Spleen (tissue), 11 donors: ENCODE measurements around the gene KLF3. TPM values are rescaled to one million over a fixed set of nuclear protein-coding genes. Genes with fewer than 3 reads are reported as not detected.

ENCODE experiments used
- DNase-seq: peaks from one replicate; pipeline ENCODE4 v3.0.0-alpha.2; 2020
- H3K27ac ChIP-seq, 8 donors: fragments of 200-600 bp; sonication (generic) in 7 of 8; 1 replicate in 4 of 8; 2 replicates in 4 of 8; pipeline versions ENCODE4 v1.5.0 to v1.8.0; 2016 to 2021; ENCODE audit warnings: inconsistent platforms in 4 of 8, mild to moderate bottlenecking in 4 of 8, moderate library complexity in 1 of 8
- H3K27me3 ChIP-seq, 7 donors: fragments of 200-600 bp; sonication (generic) in 6 of 7; replicated peaks in 1 of 7; 1 replicate in 4 of 7; 2 replicates in 3 of 7; pipeline versions ENCODE4 v1.5.0 to v1.8.0; 2016 to 2021; ENCODE audit warnings: inconsistent platforms in 3 of 7, mild to moderate bottlenecking in 1 of 7
- H3K36me3 ChIP-seq, 6 donors: fragments of 200-600 bp; sonication (generic) in 5 of 6; 1 replicate in 4 of 6; 2 replicates in 2 of 6; pipeline versions ENCODE4 v1.5.0 to v1.8.0; 2016 to 2021; ENCODE audit warnings: inconsistent platforms in 2 of 6
- H3K4me1 ChIP-seq, 6 donors: fragments of 200-600 bp; sonication (generic) in 5 of 6; 1 replicate in 3 of 6; 2 replicates in 3 of 6; pipeline versions ENCODE4 v1.5.0 to v1.8.0; 2016 to 2021; ENCODE audit warnings: inconsistent platforms in 3 of 6
- H3K4me3 ChIP-seq, 8 donors: fragments of 200-600 bp; sonication (generic) in 7 of 8; 1 replicate in 4 of 8; 2 replicates in 4 of 8; pipeline versions ENCODE4 v1.5.0 to v1.8.0; 2016 to 2021; ENCODE audit warnings: inconsistent platforms in 4 of 8, mild to moderate bottlenecking in 4 of 8, moderate library complexity in 2 of 8
- H3K9me3 ChIP-seq, 8 donors: fragments of 200-600 bp; sonication (generic) in 7 of 8; 1 replicate in 4 of 8; 2 replicates in 4 of 8; pipeline versions ENCODE4 v1.5.0 to v1.8.0; 2016 to 2021; ENCODE audit warnings: inconsistent platforms in 4 of 8
- CTCF ChIP-seq, 11 experiments: fragments of 200-600 bp in 7 of 11; fragments of 450-650 bp in 4 of 11; sonication (generic) in 4 of 11; IDR thresholded peaks in 8 of 11; conservative IDR thresholded peaks in 3 of 11; 1 replicate in 7 of 11; 2 replicates in 4 of 11; pipeline versions ENCODE4 v1.4.0 to v1.8.0; 2016 to 2021; ENCODE audit warnings: antibody characterized with exemption in 11 of 11, inconsistent platforms in 4 of 11, mild to moderate bottlenecking in 1 of 11
- POLR2A ChIP-seq, 3 donors: fragments of 450-650 bp; IDR thresholded peaks; one replicate each; pipeline ENCODE4 v1.5.1; 2017; ENCODE audit warnings: antibody characterized with exemption in 3 of 3, mild to moderate bottlenecking in 1 of 3
- POLR2AphosphoS5 ChIP-seq, 3 donors: sonication (generic); formaldehyde crosslinking; IDR thresholded peaks; one replicate each; pipeline ENCODE4 v1.5.1; 2017; ENCODE audit warnings: antibody characterized with exemption in 3 of 3
- WGBS, 5 donors: extraction: QIAGEN DNeasy Blood & Tissue Kit in 3 of 5; methylation state at CpG; one replicate each; pipeline versions ENCODE4 v1.1.5 to v1.1.7; 2013 to 2018; 5-methylcytosine and 5-hydroxymethylcytosine counted together
- intact Hi-C: fragments of 100-400 bp; cut with DNase I; formaldehyde crosslinking; loops from one replicate; pipeline ENCODE4 v1.15.0; 2023; ENCODE audit warnings: low total_unique reads
- polyA plus RNA-seq, 3 donors: library from polyadenylated mRNA; stranded (reverse); fragments of 200-250 nt; gene quantifications; one replicate each; pipeline ENCODE4 v1.2.1, GENCODE V29; 2013
- total RNA-seq, 7 donors: library from RNA; depleted of rRNA in 3 of 7; stranded (reverse); fragments of >200 nt in 3 of 7; fragmentation: NEBNext Ultra II Directional in 4 of 7; extraction: Animal tissue kit (Norgen Biotek cat#: 25700) in 4 of 7; gene quantifications; one replicate each; pipeline versions ENCODE4 v1.1.0 to v1.2.1, GENCODE V29; 2016 to 2021
- donor health status: healthy with polysubstance abuse.
- donor health status: DM: no; HTN: no; CAD: no; lungs with moderate emphysema.
- donor health status: DM: no; HTN: no; CAD: no.
- donor health status: Bipolar disorder and iron deficiency.
- donor health status: healthy.
- donor health status: DM: no; HTN: no; CAD: no.
- donor health status: DM: yes; HTN: yes; CAD: no.

The KLF3 gene
- total and polyA plus RNA-seq, 10 donors: 8.0 to 87.5 (median 63.1) TPM

GRCh38 chr4:38703635-38704034 lies 39.6 kb downstream of the KLF3 start:
- no peak overlapping the region for H3K27ac ChIP-seq
- H3K4me3 ChIP-seq: no peak overlapping the region
- H3K9me3 ChIP-seq: no peaks in the 10 kb centered on the region
- H3K4me1 ChIP-seq: peaks cover 0 to 15% (median 5%) of the 10 kb centered on the region in 6 donors
- no peak for TF ChIP-seq CTCF (IDR thresholded peaks at IDR 0.05 in 8 of 11, conservative IDR thresholded peaks at IDR 0.05 in 3 of 11)
- no peak for TF ChIP-seq POLR2AphosphoS5 (IDR thresholded peaks at IDR 0.05)
- TF ChIP-seq POLR2A (IDR thresholded peaks at IDR 0.05): no peak
- H3K27me3 ChIP-seq: no peaks in the 10 kb centered on the region
- 68 to 74% (median 70%) methylated on average over 4 of the region's 4 CpGs for WGBS, 5 donors
- H3K36me3 ChIP-seq: peaks cover 0 to 10% (median 2%) of the 10 kb centered on the region in 6 donors
- intact Hi-C loops: no loop called here
- no peak for DNase-seq

GRCh38 chr4:38704622-38705154 lies 40.7 kb downstream of the KLF3 start:
- 38 to 61% (median 42%) methylated on average over 3 of the region's 3 CpGs for WGBS, 5 donors
- Histone ChIP-seq H3K27me3 (no peaks in the 10 kb centered on the region), H3K27ac (no peak overlapping the region), H3K36me3 (no peaks in the 10 kb centered on the region), H3K9me3 (no peaks in the 10 kb centered on the region), H3K4me3 (no peak overlapping the region), H3K4me1 (peaks cover 0 to 15% (median 5%) of the 10 kb centered on the region in 6 donors)
- DNase-seq: no peak
- intact Hi-C loops: no loop called here
- TF ChIP-seq POLR2AphosphoS5 (IDR thresholded peaks at IDR 0.05): no peak
- TF ChIP-seq POLR2A (IDR thresholded peaks at IDR 0.05): no peak
- TF ChIP-seq CTCF (IDR thresholded peaks at IDR 0.05 in 8 of 11, conservative IDR thresholded peaks at IDR 0.05 in 3 of 11): no peak

GRCh38 chr4:38706301-38706700 lies 42.3 kb downstream of the KLF3 start:
- Histone ChIP-seq H3K36me3 (no peaks in the 10 kb centered on the region), H3K27ac (no peak overlapping the region), H3K4me3 (no peak overlapping the region), H3K27me3 (no peaks in the 10 kb centered on the region), H3K9me3 (no peaks in the 10 kb centered on the region), H3K4me1 (peaks cover 0 to 15% (median 5%) of the 10 kb centered on the region in 6 donors)
- no peak for TF ChIP-seq POLR2A (IDR thresholded peaks at IDR 0.05)
- no peak for TF ChIP-seq CTCF (IDR thresholded peaks at IDR 0.05 in 8 of 11, conservative IDR thresholded peaks at IDR 0.05 in 3 of 11)
- TF ChIP-seq POLR2AphosphoS5 (IDR thresholded peaks at IDR 0.05): no peak
- intact Hi-C loops: no loop called here
- 68 to 91% (median 88%) methylated on average over 2 of the region's 2 CpGs for whole genome bisulfite sequencing, 5 donors
- DNase-seq: no peak

- Histone ChIP-seq H3K27me3 (no peaks in the 10 kb centered on the region), H3K4me1 (no peaks in the 10 kb centered on the region), H3K9me3 (peaks cover 0 to 18% (median 12%) of the 10 kb centered on the region in 8 donors), H3K4me3 (no peak overlapping the region), H3K27ac (no peak overlapping the region), H3K36me3 (no peaks in the 10 kb centered on the region)
- intact Hi-C loops: no loop called here
- 72 to 87% (median 82%) methylated on average over 2 of the region's 2 CpGs for WGBS, 5 donors
- TF ChIP-seq CTCF (IDR thresholded peaks at IDR 0.05 in 8 of 11, conservative IDR thresholded peaks at IDR 0.05 in 3 of 11): no peak
- no peak for TF ChIP-seq POLR2AphosphoS5 (IDR thresholded peaks at IDR 0.05)
- no peak for TF ChIP-seq POLR2A (IDR thresholded peaks at IDR 0.05)
- DNase-seq: no peak
These were observed 46.1 kb downstream of the KLF3 start for GRCh38 chr4:38710053-38710452.
